Measurements from ENCODE around the gene ULK2.

Gene ULK2

GRCh38 chr17:19728084-19728495, 139.6 kb downstream of the ULK2 start:
- FAIRE-seq (no peak), DNase-seq (ENCODE audit: low spot score) (no peak)

DNA sequence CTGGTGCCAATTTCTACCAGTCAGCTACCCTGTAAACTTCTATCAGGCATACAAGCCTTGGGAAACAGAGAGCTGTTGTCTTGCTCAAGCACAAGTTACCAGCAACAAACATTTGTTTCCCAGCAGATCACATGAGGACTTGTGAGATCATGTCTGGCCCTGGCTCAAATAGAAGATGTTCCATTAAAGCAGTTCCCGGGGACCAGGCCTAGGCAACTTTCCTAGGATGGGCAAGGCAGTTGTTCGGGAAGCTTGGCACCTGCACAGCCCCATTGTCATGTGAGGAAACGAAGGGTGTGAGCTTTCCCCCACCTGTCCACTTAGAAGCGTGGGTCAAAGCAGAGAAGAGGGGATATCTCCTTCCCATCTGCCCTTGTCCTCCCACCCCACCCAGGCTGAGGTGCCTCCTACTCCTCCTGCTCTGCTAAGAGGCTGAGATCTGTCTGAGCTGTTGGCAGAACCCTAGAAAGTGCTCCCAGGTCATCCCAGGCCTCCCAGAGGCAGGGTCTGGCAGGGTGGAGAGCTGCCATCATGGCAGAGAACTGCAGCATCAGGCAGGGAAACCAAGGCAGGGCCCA, 140.1 kb downstream of the ULK2 start:
- no peak for DNase-seq (ENCODE audit: low spot score)
- FAIRE-seq, result no peak

DNA sequence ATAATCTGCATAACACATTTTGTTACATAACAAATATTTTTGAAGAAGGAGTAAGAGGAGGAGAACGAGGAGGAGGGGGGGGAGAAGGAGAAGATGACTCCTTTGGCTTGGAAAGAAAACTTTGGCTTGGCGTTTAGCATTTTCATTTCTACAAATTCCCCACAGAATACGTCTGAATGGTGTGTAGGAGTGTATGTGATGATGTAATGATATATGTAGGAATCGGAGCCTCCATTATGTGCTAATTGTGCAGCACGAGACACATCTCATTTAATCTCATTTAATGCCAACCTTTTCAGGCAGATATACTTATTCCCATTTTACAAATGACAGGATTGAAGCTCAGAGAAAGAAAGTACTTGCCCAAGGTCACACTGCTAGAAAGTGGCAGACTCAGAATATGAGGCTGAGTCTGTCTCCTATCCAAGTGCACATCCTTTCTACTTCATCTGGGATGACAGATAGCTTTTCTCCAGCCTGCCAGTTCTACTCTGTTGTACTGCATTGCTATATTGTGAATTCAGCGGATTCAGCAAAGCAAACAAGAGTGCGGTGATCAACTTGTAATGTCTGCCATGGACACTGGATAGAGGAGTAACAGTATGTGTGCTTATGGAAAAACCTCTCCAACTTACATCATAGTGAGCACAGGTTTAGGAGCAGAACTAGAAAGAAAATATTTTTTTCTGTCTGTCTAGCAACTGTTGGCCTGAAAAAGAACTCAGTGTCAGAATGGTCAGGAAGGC, 140.9 kb downstream of the ULK2 start:
- DNase-seq (ENCODE audit: low spot score) (no peak), FAIRE-seq (no peak)

DNA sequence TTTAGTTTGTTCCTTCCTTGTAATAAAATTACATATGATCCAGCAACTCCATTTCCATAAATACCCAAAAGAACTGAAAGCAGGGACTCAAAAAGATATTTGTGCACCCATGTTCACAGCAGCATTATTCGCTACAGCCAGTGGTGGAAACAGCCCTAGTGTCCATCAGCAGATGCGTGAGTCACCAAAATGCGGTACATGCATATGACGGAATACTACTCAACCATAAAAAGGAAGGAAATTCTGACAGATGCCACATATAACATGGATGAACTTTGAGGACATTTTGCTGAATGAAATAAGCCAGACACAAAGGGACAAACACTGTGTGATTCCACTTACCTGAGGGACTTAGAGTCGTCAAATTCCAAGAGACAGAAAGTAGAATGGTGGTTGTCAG, 142.2 kb downstream of the ULK2 start:
- DNase-seq (ENCODE audit: low spot score) (no peak), FAIRE-seq (no peak)

GRCh38 chr17:19724501-19725420, 143.0 kb downstream of the ULK2 start:
- FAIRE-seq, result no peak
- no peak for DNase-seq (ENCODE audit: low spot score)

GRCh38 chr17:19723964-19724363, 143.8 kb downstream of the ULK2 start:
- DNase-seq (ENCODE audit: low spot score) (no peak), FAIRE-seq (no peak)

Data from RCC 7860 (cell line).